Adipose tissue (tissue), 3 donors: Measurements from ENCODE around the gene LRIT3. TPM values are rescaled to one million over a fixed set of nuclear protein-coding genes. Genes with fewer than 3 reads are reported as not detected.

ENCODE experiments used
- polyA plus RNA-seq, 3 donors: library from polyadenylated mRNA; stranded (reverse); fragments of 200-250 nt; gene quantifications; one replicate each; pipeline ENCODE4 v1.2.3, GENCODE V29; 2013
- donor health status: healthy with polysubstance abuse.
- donor health status: Bipolar disorder and iron deficiency.
- donor health status: healthy.

LRIT3 gene
- polyA plus RNA-seq, 3 donors = 0.08 to 0.10 TPM; not detected in 1

Other genes starting within 250 kb of the LRIT3 start
- gene CASP6, start 144.7 kb upstream of the LRIT3 start, polyA plus RNA-seq = 10 to 100 TPM in 2 of 3 donors, 1 to 10 TPM in 1; 8.0 to 17.3 (median 15.1) TPM
- 10 to 100 TPM; 11.0 to 42.5 (median 16.5) TPM for gene PLA2G12A, start 118.0 kb upstream of the LRIT3 start, polyA plus RNA-seq
- 10 to 100 TPM; 19.2 to 26.8 (median 21.4) TPM for gene CFI, start 46.1 kb upstream of the LRIT3 start, polyA plus RNA-seq
- 10 to 100 TPM in 2 of 3 donors, 1 to 10 TPM in 1; 8.8 to 21.8 (median 20.5) TPM for gene GAR1, start 32.3 kb upstream of the LRIT3 start, polyA plus RNA-seq
- gene RRH, start 20.1 kb upstream of the LRIT3 start, polyA plus RNA-seq = under 1 TPM in 1 of 3 donors, not detected in 2; 0.12 TPM
- gene EGF, start 64.8 kb downstream of the LRIT3 start, polyA plus RNA-seq = 10 to 100 TPM in 1 of 3 donors, under 1 TPM in 1, not detected in 1; 0.01 to 15.8 TPM